A673 (cell line): ENCODE data around the gene NNMT. TPM values are rescaled to one million over a fixed set of nuclear protein-coding genes. Genes with fewer than 3 reads are reported as not detected.

ENCODE experiments used
- BruUV-seq: library from RNA; stranded (reverse); fragments of 400-500 nt; replicated peaks from 2 replicates; lab custom pipeline; 2021; lab: Mats Ljungman, UMichigan
- CTCF ChIA-PET: fragments of 300-600 bp; sonication (Branson Sonifier 250); formaldehyde crosslinking; loops from one replicate; lab custom pipeline; 2022; ENCODE audit warnings: antibody characterized with exemption; lab: Charles Lee
- POLR2A ChIA-PET: fragments of 300-600 bp; sonication (Branson Sonifier 250); formaldehyde crosslinking; loops from one replicate; lab custom pipeline; 2022; ENCODE audit warnings: antibody characterized with exemption; ENCODE audit not compliant: low non-redundant PET; lab: Charles Lee
- DNase-seq: peaks from one replicate; pipeline ENCODE4 v3.0.0-alpha.2; 2015; ENCODE audit warnings: low spot score
- H3K27ac ChIP-seq: fragments of 200-600 bp; sonication (generic); 2 replicates; pipeline ENCODE4 v1.5.1; 2016; ENCODE audit warnings: mixed run types, low read depth, mild to moderate bottlenecking, mixed read lengths, antibody characterized with exemption, low read length; ENCODE audit not compliant: poor library complexity, severe bottlenecking
- H3K27me3 ChIP-seq: fragments of 200-600 bp; sonication (generic); replicated peaks from 2 replicates; pipeline ENCODE4 v1.6.1; 2017; ENCODE audit warnings: mixed run types, low read depth, mild to moderate bottlenecking, mixed read lengths, antibody characterized with exemption, low read length; ENCODE audit not compliant: insufficient read depth, poor library complexity
- H3K36me3 ChIP-seq: fragments of 200-600 bp; sonication (generic); 2 replicates; pipeline ENCODE4 v1.6.1; 2016; ENCODE audit warnings: mixed run types, mild to moderate bottlenecking, mixed read lengths, antibody characterized with exemption, low read length; ENCODE audit not compliant: insufficient read depth, poor library complexity, severe bottlenecking
- H3K4me1 ChIP-seq: fragments of 200-600 bp; sonication (generic); 2 replicates; pipeline ENCODE4 v1.6.1; 2017; ENCODE audit warnings: mixed run types, mild to moderate bottlenecking, mixed read lengths, antibody characterized with exemption, low read length; ENCODE audit not compliant: insufficient read depth, poor library complexity, severe bottlenecking
- H3K4me3 ChIP-seq: fragments of 200-600 bp; sonication (generic); 2 replicates; pipeline ENCODE4 v1.5.1; 2016; ENCODE audit warnings: low read depth, mixed run types, mild to moderate bottlenecking, mixed read lengths, low read length; ENCODE audit not compliant: poor library complexity, severe bottlenecking
- H3K9me3 ChIP-seq: fragments of 200-600 bp; sonication (generic); 2 replicates; pipeline ENCODE4 v1.6.1; 2016; ENCODE audit warnings: mixed run types, low read depth, mild to moderate bottlenecking, mixed read lengths, antibody characterized with exemption, low read length; ENCODE audit not compliant: poor library complexity, severe bottlenecking
- EZH2 ChIP-seq: fragments of 200-600 bp; sonication (generic); IDR thresholded peaks from 2 replicates; pipeline ENCODE4 v1.6.1; 2017; ENCODE audit warnings: borderline replicate concordance, low read depth, mild to moderate bottlenecking, mixed read lengths, antibody characterized with exemption, low read length; ENCODE audit not compliant: poor library complexity, severe bottlenecking
- intact Hi-C: fragments of 100-400 bp; cut with micrococcal nuclease; formaldehyde crosslinking; loops from one replicate; pipeline ENCODE4 v1.10.0; 2022; ENCODE audit not compliant: unreplicated experiment
- total RNA-seq: library from RNA; stranded (reverse); gene quantifications from 2 replicates; pipeline ENCODE4 v1.2.3, GENCODE V29; 2021
- TF ChIP-seq, protein P1 (sequence below): fragments of 300-800, 200-600 bp; sonication (generic); conservative IDR thresholded peaks from 2 replicates; pipeline ENCODE4 v1.5.1; 2017; ENCODE audit warnings: low read depth, mild to moderate bottlenecking, antibody characterized with exemption, low read length, moderate library complexity, mixed read lengths

The NNMT gene
- total RNA-seq, 1 experiment from 2014 or later = 0.64 TPM

DNA sequence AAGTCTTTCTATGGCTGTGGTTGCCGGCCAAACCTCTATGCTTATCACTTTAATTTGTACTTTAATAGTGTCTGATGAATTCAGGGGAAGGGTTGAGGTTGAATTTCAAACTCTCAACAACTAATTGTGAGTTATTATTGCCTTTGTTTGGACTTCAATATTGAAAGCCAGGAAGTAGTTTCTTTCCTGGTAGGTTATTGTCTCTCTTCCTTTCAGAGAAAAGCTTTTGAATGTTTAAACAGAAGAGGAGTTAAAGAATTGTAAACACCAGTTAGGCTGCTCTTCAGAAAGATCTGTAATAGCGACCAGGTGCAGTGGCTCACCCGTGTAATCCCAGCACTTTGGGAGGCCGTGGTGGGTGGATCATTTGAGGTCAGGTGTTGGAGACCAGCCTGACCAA is 22.2 kb downstream of the NNMT start:
- Histone ChIP-seq H3K27ac (no peak overlapping the region), H3K4me3 (no peak overlapping the region), H3K27me3 (peaks cover 45% of the 10 kb centered on the region), H3K4me1 (no peaks in the 10 kb centered on the region), H3K36me3 (no peaks in the 10 kb centered on the region), H3K9me3 (no peaks in the 10 kb centered on the region)
- no peak for DNase-seq
- BruUV-seq = no TSS peak
- POLR2A ChIA-PET = no interaction called here
- TF ChIP-seq EZH2 = no peak
- TF ChIP-seq, protein P1, sequence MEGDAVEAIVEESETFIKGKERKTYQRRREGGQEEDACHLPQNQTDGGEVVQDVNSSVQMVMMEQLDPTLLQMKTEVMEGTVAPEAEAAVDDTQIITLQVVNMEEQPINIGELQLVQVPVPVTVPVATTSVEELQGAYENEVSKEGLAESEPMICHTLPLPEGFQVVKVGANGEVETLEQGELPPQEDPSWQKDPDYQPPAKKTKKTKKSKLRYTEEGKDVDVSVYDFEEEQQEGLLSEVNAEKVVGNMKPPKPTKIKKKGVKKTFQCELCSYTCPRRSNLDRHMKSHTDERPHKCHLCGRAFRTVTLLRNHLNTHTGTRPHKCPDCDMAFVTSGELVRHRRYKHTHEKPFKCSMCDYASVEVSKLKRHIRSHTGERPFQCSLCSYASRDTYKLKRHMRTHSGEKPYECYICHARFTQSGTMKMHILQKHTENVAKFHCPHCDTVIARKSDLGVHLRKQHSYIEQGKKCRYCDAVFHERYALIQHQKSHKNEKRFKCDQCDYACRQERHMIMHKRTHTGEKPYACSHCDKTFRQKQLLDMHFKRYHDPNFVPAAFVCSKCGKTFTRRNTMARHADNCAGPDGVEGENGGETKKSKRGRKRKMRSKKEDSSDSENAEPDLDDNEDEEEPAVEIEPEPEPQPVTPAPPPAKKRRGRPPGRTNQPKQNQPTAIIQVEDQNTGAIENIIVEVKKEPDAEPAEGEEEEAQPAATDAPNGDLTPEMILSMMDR = no peak
- CTCF ChIA-PET = no interaction called here
- intact Hi-C loops = no loop called here

GRCh38 chr11:114319716-114320328 is 23.6 kb downstream of the NNMT start:
- H3K36me3 ChIP-seq = no peaks in the 10 kb centered on the region
- POLR2A ChIA-PET = no interaction called here
- TF ChIP-seq, protein P1 = no peak
- TF ChIP-seq EZH2 = no peak
- H3K27me3 ChIP-seq = peaks cover 42% of the 10 kb centered on the region
- no TSS peak for BruUV-seq
- no peak overlapping the region for H3K4me3 ChIP-seq
- no peak overlapping the region for H3K27ac ChIP-seq
- intact Hi-C loops = no loop called here
- CTCF ChIA-PET = no interaction called here
- no peak for DNase-seq
- H3K4me1 ChIP-seq = no peaks in the 10 kb centered on the region
- H3K9me3 ChIP-seq = no peaks in the 10 kb centered on the region

GRCh38 chr11:114321621-114322257 is 25.5 kb downstream of the NNMT start:
- POLR2A ChIA-PET = no interaction called here
- Histone ChIP-seq H3K27ac (no peak overlapping the region), H3K4me1 (no peaks in the 10 kb centered on the region), H3K27me3 (peaks cover 31% of the 10 kb centered on the region), H3K9me3 (no peaks in the 10 kb centered on the region), H3K4me3 (no peak overlapping the region), H3K36me3 (no peaks in the 10 kb centered on the region)
- no peak for DNase-seq
- intact Hi-C loops = no loop called here
- no TSS peak for BruUV-seq
- CTCF ChIA-PET = no interaction called here
- TF ChIP-seq EZH2 = no peak
- TF ChIP-seq, protein P1 = no peak
